GM23338 (cell line): Measurements from ENCODE around the gene MEF2A.

ENCODE experiments used
- CREB1 ChIP-seq: fragments of 250-450 bp; sonication (Bioruptor Pico); IDR thresholded peaks from 2 replicates; pipeline ENCODE4 v1.5.0; 2020; ENCODE audit warnings: low read depth, mild to moderate bottlenecking, moderate library complexity
- EZH2 ChIP-seq: fragments of 200-600 bp; sonication (generic); IDR thresholded peaks from one replicate; pipeline ENCODE4 v1.8.0; 2017; ENCODE audit warnings: antibody characterized with exemption, mild to moderate bottlenecking, low read depth; ENCODE audit not compliant: unreplicated experiment
- POLR2AphosphoS5 ChIP-seq: IDR thresholded peaks from 2 replicates; pipeline ENCODE4 v1.6.1; 2016; ENCODE audit warnings: antibody characterized with exemption, low read depth
- TF ChIP-seq, protein P1 (sequence below), 2 experiments: fragments of 200-600 bp in 1 of 2; sonication (generic) in 1 of 2; conservative IDR thresholded peaks; 2 replicates each; pipeline versions ENCODE4 v1.5.1 to v1.6.1; 2016 to 2017; ENCODE audit warnings: antibody characterized with exemption in 2 of 2, low read depth in 2 of 2, mild to moderate bottlenecking in 2 of 2, moderate library complexity in 1 of 2
- TF ChIP-seq, protein P2 (sequence below): IDR thresholded peaks from 2 replicates; pipeline ENCODE4 v1.6.1; 2016; ENCODE audit warnings: antibody characterized with exemption
- TF ChIP-seq, protein P3 (sequence below): IDR thresholded peaks from one replicate; pipeline ENCODE4 v1.6.1; 2018; ENCODE audit warnings: antibody characterized with exemption; ENCODE audit not compliant: unreplicated experiment

DNA sequence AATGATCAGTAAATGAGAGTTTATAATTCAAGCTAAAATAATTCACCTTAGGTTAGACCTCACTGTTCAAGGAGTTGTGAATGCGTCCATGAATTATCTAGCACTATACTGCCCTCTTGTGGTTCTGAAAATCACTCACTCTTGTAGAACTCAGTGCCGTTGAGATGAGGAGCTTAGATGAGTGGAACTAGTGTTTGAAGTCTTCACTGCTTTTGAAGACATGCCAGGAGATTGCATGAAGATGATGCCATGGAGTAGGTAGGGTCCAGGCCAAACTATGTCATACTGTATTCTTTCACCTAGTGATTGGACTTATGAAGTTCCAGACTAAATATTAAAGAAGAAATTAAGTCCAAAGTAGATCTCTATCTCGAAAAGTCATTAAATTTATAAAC lies 138.7 kb downstream of the MEF2A start:
- TF ChIP-seq POLR2AphosphoS5 (no peak), EZH2 (no peak), CREB1 (CRISPR knock-in tag) (no peak)
- TF ChIP-seq, protein P1, sequence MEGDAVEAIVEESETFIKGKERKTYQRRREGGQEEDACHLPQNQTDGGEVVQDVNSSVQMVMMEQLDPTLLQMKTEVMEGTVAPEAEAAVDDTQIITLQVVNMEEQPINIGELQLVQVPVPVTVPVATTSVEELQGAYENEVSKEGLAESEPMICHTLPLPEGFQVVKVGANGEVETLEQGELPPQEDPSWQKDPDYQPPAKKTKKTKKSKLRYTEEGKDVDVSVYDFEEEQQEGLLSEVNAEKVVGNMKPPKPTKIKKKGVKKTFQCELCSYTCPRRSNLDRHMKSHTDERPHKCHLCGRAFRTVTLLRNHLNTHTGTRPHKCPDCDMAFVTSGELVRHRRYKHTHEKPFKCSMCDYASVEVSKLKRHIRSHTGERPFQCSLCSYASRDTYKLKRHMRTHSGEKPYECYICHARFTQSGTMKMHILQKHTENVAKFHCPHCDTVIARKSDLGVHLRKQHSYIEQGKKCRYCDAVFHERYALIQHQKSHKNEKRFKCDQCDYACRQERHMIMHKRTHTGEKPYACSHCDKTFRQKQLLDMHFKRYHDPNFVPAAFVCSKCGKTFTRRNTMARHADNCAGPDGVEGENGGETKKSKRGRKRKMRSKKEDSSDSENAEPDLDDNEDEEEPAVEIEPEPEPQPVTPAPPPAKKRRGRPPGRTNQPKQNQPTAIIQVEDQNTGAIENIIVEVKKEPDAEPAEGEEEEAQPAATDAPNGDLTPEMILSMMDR (conservative IDR thresholded peaks at IDR 0.05; ENCODE audit: low read depth in 2 of 2): peak; percentile 82 to 91
- TF ChIP-seq, protein P2, sequence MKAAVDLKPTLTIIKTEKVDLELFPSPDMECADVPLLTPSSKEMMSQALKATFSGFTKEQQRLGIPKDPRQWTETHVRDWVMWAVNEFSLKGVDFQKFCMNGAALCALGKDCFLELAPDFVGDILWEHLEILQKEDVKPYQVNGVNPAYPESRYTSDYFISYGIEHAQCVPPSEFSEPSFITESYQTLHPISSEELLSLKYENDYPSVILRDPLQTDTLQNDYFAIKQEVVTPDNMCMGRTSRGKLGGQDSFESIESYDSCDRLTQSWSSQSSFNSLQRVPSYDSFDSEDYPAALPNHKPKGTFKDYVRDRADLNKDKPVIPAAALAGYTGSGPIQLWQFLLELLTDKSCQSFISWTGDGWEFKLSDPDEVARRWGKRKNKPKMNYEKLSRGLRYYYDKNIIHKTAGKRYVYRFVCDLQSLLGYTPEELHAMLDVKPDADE: no peak
- TF ChIP-seq, protein P3, sequence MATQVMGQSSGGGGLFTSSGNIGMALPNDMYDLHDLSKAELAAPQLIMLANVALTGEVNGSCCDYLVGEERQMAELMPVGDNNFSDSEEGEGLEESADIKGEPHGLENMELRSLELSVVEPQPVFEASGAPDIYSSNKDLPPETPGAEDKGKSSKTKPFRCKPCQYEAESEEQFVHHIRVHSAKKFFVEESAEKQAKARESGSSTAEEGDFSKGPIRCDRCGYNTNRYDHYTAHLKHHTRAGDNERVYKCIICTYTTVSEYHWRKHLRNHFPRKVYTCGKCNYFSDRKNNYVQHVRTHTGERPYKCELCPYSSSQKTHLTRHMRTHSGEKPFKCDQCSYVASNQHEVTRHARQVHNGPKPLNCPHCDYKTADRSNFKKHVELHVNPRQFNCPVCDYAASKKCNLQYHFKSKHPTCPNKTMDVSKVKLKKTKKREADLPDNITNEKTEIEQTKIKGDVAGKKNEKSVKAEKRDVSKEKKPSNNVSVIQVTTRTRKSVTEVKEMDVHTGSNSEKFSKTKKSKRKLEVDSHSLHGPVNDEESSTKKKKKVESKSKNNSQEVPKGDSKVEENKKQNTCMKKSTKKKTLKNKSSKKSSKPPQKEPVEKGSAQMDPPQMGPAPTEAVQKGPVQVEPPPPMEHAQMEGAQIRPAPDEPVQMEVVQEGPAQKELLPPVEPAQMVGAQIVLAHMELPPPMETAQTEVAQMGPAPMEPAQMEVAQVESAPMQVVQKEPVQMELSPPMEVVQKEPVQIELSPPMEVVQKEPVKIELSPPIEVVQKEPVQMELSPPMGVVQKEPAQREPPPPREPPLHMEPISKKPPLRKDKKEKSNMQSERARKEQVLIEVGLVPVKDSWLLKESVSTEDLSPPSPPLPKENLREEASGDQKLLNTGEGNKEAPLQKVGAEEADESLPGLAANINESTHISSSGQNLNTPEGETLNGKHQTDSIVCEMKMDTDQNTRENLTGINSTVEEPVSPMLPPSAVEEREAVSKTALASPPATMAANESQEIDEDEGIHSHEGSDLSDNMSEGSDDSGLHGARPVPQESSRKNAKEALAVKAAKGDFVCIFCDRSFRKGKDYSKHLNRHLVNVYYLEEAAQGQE: no peak
